ENCODE data around the gene KAT8.
A peak's percentile ranks its signal among the peaks of the same experiment; 100 is the strongest.

KAT8 gene

DNA sequence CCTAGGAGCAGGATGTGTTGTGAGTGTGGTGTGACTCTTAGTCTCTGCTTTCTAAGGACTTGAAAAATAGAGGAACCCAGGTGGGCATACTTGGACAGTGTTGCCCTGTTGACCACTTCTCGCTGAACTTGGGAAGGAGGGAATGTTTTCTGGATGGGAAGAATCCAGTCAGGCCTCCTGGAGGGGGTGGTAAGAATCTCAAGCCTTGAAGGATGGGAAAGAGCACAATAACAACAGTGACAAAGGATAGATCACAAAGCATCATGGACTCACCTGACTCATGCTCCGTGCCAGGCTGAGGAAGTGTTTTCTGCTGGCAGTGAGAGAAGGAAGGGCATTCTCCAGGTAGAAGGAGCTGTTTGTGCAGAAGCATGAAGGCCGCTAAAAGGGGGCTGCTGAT, 8.4 kb downstream of the KAT8 start:
- Mint-ChIP-seq H3K4me3 (no peak overlapping the region), H3K4me1 (ENCODE audit: low read depth) (peaks cover 64% of the 10 kb centered on the region), H3K27ac (peak overlapping the region; percentile 94), H3K36me3 (ENCODE audit: low read depth) (peaks cover 78% of the 10 kb centered on the region), H3K27me3 (no peaks in the 10 kb centered on the region), H3K9me3 (no peaks in the 10 kb centered on the region)
- intact Hi-C loops (cut with micrococcal nuclease), result loop anchor here (5.0 kb wide), 1 partner anchor 231 kb away; the partner anchor contains the start of gene ITGAX

DNA sequence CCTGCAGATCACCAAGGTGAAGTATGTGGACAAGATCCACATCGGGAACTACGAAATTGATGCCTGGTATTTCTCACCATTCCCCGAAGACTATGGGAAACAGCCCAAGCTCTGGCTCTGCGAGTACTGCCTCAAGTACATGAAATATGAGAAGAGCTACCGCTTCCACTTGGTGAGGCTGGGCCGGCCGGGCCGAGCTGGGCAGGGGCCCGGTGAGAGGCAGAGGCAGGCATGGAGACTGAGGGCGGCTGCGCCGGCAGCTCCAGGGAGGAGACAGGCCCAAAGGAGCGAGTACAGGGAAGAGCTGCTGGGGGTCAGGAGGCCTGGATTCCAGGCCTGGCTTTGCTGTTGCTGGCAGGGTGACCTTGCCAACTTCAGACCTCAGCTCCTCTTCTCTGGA, 9.7 kb downstream of the KAT8 start:
- H3K36me3 Mint-ChIP-seq (ENCODE audit: low read depth), result peaks cover 78% of the 10 kb centered on the region
- peaks cover 78% of the 10 kb centered on the region for H3K4me1 Mint-ChIP-seq (ENCODE audit: low read depth)
- no peaks in the 10 kb centered on the region for H3K27me3 Mint-ChIP-seq
- peak overlapping the region; percentile 34 for H3K4me3 Mint-ChIP-seq
- intact Hi-C loops (cut with micrococcal nuclease), result loop anchor here (5.0 kb wide), 1 partner anchor 230 kb away; the partner anchor contains the start of gene ITGAX
- H3K9me3 Mint-ChIP-seq, result no peaks in the 10 kb centered on the region
- peak overlapping the region; percentile 94 for H3K27ac Mint-ChIP-seq

DNA sequence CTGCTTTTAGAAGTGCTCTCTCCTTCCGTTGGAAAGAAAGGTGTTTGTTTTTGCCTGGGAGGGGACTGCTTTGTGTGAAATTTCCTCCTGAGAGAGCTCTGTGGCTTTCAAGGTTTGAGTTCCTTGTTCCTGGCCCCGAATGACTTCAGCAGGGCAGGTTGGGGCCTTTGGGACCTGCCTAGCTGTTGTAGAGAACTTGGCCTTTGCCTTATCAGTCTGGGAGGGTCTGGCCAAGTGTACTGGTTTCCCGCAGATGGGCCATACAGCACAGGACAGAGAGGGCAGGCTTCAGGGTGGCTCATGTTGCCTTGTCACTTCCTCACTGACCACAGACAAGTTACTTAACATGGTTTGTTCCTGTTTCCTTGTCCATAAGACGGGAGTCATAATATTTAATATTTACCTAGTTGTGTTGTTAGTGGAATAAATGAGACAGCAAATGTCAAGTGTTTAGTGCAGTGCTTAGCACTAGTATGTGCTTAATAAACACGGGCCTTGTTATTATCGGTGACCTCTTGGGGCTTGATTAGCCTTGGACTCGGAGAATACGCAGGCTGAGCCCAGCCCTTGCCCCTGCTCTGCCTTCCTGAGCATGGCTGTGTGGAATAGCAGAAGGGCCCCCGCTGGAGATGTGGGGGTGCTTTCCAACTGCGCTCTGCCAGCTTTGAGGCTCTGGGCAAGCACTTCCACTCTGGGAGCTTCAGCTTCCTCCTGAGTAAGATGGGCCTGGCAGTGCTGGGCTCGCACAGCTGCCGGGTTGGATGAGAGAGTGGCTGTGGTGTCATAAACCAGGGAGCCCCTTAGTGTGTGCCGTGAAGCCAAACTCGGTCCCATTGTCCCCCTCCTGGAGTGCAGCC, 11.5 kb downstream of the KAT8 start:
- intact Hi-C loops (cut with micrococcal nuclease), result loop anchor here (1.0 to 5.0 kb wide), 2 partner anchors 11 to 228 kb away; partner anchors contain the start of gene ITGAX
- Mint-ChIP-seq H3K9me3 (no peaks in the 10 kb centered on the region), H3K36me3 (ENCODE audit: low read depth) (peaks cover 80% of the 10 kb centered on the region), H3K27ac (peak overlapping the region; percentile 94), H3K4me3 (peak overlapping the region; percentile 71), H3K27me3 (no peaks in the 10 kb centered on the region), H3K4me1 (ENCODE audit: low read depth) (peaks cover 89% of the 10 kb centered on the region)

DNA sequence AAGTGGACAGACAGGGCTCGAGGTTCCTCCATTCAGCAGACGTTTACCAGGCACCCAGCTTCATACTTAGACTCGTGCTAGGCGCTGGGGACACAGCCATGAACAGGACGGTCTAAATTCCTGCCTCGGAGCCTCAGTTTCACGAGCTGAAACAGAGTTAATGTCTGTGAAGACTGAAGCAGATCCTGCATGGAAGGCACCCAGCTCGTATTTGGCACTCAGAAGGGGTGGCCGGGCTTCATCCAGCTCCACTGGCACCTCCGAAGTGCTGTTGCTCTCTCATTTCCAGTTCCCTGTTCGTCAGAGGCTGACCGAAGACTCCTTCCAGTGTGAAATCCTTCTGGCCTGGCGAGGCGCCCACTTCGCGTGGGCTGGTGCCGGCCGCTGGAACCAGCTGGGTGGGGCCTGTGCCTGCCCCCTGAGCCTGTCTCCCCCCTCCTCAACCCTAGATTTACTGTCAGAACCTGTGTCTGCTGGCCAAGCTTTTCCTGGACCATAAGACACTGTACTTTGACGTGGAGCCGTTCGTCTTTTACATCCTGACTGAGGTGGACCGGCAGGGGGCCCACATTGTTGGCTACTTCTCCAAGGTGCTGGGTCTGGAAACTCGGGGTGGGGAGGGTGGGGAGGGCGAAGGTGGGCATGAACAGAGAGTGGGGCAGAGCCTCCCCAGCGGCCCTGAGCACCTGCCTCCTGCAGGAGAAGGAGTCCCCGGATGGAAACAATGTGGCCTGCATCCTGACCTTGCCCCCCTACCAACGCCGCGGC, 12.3 kb downstream of the KAT8 start:
- H3K9me3 Mint-ChIP-seq, result no peaks in the 10 kb centered on the region
- H3K4me1 Mint-ChIP-seq (ENCODE audit: low read depth), result peaks cover 98% of the 10 kb centered on the region
- peak overlapping the region; percentile 94 for H3K27ac Mint-ChIP-seq
- intact Hi-C loops (cut with micrococcal nuclease), result loop anchor here (1.0 to 5.0 kb wide), 2 partner anchors 11 to 228 kb away; partner anchors contain the start of gene ITGAX
- peak overlapping the region; percentile 71 for H3K4me3 Mint-ChIP-seq
- peaks cover 72% of the 10 kb centered on the region for H3K36me3 Mint-ChIP-seq (ENCODE audit: low read depth)
- no peaks in the 10 kb centered on the region for H3K27me3 Mint-ChIP-seq

DNA sequence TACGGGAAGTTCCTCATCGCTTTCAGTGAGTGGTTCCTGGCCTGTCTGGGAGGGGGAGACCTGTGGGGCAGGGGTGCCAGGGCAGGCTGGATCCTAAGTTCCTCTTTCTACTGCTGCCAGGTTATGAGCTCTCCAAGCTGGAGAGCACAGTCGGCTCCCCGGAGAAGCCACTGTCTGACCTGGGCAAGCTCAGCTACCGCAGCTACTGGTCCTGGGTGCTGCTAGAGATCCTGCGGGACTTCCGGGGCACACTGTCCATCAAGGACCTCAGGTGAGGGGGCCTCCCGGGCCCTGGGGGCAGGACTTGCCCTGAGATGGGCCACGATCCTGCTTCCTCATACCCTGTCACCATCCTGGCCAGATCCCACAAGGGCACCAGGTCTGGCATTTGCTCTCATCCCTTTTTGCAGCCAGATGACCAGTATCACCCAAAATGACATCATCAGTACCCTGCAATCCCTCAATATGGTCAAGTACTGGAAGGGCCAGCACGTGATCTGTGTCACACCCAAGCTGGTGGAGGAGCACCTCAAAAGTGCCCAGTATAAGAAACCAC, 12.9 kb downstream of the KAT8 start:
- Mint-ChIP-seq H3K4me3 (peak overlapping the region; percentile 71), H3K27me3 (no peaks in the 10 kb centered on the region)
- intact Hi-C loops (cut with micrococcal nuclease), result no loop called here

DNA sequence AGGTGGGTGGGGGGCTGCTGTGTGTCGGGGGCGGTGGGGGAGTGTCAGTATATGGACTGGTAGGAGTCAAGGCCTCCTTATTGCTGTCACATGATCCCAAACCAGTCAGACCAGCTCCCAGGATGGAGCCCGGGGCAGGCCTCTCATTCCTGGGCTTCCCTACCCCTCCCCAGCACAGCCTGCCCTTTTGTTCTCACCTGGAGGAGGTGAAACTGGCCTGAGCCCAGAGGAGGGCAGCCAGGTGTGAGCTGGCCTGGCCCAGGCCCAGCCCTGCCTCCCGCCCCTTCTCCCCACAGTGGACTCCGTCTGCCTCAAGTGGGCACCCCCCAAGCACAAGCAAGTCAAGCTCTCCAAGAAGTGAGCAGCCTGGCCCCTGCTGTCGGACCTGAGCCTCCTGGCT, 13.4 kb downstream of the KAT8 start:
- Mint-ChIP-seq H3K27me3 (no peaks in the 10 kb centered on the region), H3K9me3 (no peaks in the 10 kb centered on the region), H3K4me3 (peak overlapping the region; percentile 52), H3K36me3 (ENCODE audit: low read depth) (peaks cover 60% of the 10 kb centered on the region), H3K4me1 (ENCODE audit: low read depth) (peaks cover 99% of the 10 kb centered on the region), H3K27ac (peak overlapping the region; percentile 94)
- intact Hi-C loops (cut with micrococcal nuclease), result no loop called here

More for the DNA sequence above, 12.9 kb downstream of the KAT8 start:
- no peaks in the 10 kb centered on the region for H3K9me3 Mint-ChIP-seq
- peak overlapping the region; percentile 94 for H3K27ac Mint-ChIP-seq
- peaks cover 65% of the 10 kb centered on the region for H3K36me3 Mint-ChIP-seq (ENCODE audit: low read depth)
- H3K4me1 Mint-ChIP-seq (ENCODE audit: low read depth), result peaks cover 100% of the 10 kb centered on the region

DNA sequence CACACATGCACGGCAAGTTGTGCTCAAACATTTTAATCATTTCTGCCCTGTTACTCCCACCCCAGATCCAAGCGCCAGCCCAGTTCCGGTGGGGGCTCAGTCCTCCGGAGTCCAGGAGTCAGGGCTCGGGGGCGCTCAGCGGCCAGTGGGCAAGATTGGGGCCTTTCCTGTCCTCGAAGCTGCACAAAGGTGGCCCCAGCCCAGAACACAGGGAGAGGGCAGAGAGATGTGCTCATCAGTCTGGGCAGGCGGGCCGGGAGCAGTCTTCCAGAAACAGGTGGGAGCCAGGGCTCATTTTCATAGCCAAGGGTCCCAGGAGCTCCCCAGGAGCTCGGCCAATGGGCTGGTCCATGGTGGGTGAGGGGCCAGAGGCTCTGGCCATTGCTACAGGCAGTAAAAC, 14.0 kb downstream of the KAT8 start:
- no peaks in the 10 kb centered on the region for H3K27me3 Mint-ChIP-seq
- peaks cover 96% of the 10 kb centered on the region for H3K4me1 Mint-ChIP-seq (ENCODE audit: low read depth)
- intact Hi-C loops (cut with micrococcal nuclease), result no loop called here
- peaks cover 55% of the 10 kb centered on the region for H3K36me3 Mint-ChIP-seq (ENCODE audit: low read depth)
- no peak overlapping the region for H3K4me3 Mint-ChIP-seq
- H3K27ac Mint-ChIP-seq, result peak overlapping the region; percentile 94
- H3K9me3 Mint-ChIP-seq, result no peaks in the 10 kb centered on the region

DNA sequence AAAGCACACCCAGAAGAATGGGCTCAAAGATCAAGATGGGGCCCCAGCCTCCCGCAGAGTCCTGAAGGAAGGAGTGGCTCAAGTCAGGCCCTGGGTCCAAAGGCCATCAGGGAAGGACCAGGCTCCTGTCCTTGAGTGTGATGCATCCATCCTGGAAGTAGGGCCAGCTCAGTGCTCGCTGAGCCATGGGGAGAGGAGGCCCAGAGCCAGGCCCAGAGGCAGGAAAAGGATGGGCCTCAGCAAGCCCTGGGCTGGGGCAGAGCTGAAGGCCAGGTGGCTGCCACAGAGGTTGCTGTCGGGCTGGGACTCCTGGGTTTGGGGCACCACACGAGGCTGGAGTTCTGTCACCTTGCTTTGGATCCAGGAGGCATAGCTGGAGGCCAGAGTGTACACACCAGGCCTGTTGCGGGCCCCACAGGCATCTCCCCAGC, 14.4 kb downstream of the KAT8 start:
- Mint-ChIP-seq H3K27ac (peak overlapping the region; percentile 94), H3K36me3 (ENCODE audit: low read depth) (peaks cover 51% of the 10 kb centered on the region), H3K9me3 (no peaks in the 10 kb centered on the region), H3K4me1 (ENCODE audit: low read depth) (peaks cover 96% of the 10 kb centered on the region), H3K4me3 (no peak overlapping the region), H3K27me3 (no peaks in the 10 kb centered on the region)
- intact Hi-C loops (cut with micrococcal nuclease), result no loop called here

DNA sequence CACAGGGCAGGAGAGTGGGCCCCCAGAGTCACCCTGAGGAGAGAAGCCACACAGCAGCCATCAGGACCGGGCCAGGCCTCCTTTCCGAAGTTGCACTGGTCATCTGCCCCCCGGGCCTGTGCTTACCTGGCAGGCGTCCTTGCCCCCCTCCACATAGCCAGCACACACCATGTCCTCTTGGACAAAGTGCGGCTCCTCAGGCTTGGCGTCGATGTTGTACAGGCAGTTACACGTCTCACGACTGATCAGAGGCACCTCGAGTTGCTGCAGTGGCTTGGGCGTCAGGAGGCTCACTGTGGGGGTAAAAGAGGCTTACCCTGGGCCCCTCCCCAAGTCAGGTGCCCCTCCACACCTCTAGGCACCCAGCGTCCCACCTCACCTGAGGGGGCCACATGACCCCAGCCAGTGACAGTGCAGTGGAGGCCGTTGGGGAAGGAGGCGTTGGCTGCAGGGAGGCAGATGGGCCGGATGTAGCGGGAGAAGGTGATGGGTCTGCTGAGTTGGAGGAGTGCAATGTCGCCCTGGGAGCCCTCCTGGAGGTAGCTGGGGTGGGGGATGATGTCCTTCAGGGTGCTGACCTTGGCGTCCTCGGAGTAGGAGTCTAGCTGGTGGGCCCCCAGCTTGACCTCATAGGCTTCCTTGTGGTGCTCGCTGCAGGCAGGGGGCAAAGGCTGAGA, 15.0 kb downstream of the KAT8 start:
- H3K9me3 Mint-ChIP-seq, result no peaks in the 10 kb centered on the region
- intact Hi-C loops (cut with micrococcal nuclease), result no loop called here
- no peaks in the 10 kb centered on the region for H3K27me3 Mint-ChIP-seq
- peak overlapping the region; percentile 94 for H3K27ac Mint-ChIP-seq
- H3K4me1 Mint-ChIP-seq (ENCODE audit: low read depth), result peaks cover 90% of the 10 kb centered on the region
- H3K36me3 Mint-ChIP-seq (ENCODE audit: low read depth), result peaks cover 45% of the 10 kb centered on the region
- no peak overlapping the region for H3K4me3 Mint-ChIP-seq

DNA sequence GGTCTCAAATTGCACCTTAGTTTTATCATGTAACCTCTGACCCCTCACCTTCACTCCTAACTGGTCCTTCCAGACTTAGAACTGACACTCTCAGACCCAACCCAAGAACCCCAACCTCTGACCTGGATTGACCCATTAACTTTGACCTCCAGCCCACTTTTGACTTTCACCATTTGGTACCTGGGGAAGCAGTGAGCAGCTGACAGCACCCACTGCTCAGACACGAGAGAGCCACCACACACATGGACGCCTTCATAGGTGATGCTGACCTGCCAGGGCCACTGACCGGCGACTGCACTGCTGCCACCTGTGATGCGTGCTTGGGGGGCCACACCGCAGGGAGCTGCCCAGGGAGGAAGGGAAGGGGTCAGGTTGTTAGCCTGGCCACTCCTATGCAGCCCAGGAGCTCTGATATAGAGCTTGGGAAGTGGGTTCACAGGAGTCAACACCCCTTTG, 15.6 kb downstream of the KAT8 start:
- Mint-ChIP-seq H3K27ac (peak overlapping the region; percentile 81), H3K4me3 (no peak overlapping the region), H3K36me3 (ENCODE audit: low read depth) (peaks cover 38% of the 10 kb centered on the region), H3K4me1 (ENCODE audit: low read depth) (peaks cover 85% of the 10 kb centered on the region), H3K9me3 (no peaks in the 10 kb centered on the region), H3K27me3 (no peaks in the 10 kb centered on the region)
- intact Hi-C loops (cut with micrococcal nuclease), result no loop called here

DNA sequence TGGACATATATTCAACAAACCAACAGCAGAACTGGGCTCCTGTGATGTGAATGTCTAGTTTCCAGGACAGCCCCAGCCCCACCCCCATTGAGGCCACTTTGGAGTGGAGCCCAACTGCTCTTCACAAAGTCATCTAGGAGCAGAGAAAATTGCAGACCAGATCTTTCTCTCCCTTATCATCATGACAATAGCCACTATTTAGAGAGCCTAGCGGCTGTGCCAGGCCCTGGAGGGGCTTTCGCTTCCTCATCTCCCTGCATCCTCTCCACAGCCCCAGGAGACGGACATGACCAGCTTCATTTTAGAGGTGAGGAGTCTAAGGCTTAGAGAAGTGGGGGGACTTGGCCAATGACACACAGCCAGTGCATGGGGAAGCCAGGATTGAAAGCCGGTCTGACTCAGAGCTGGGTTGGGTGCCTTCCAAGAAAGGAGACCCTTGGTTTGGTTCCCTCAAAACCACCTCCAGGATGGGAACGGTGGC, 16.7 kb downstream of the KAT8 start:
- H3K9me3 Mint-ChIP-seq, result no peaks in the 10 kb centered on the region
- no peak overlapping the region for H3K4me3 Mint-ChIP-seq
- peak overlapping the region; percentile 81 for H3K27ac Mint-ChIP-seq
- peaks cover 37% of the 10 kb centered on the region for H3K36me3 Mint-ChIP-seq (ENCODE audit: low read depth)
- peaks cover 85% of the 10 kb centered on the region for H3K4me1 Mint-ChIP-seq (ENCODE audit: low read depth)
- intact Hi-C loops (cut with micrococcal nuclease), result no loop called here
- H3K27me3 Mint-ChIP-seq, result no peaks in the 10 kb centered on the region

DNA sequence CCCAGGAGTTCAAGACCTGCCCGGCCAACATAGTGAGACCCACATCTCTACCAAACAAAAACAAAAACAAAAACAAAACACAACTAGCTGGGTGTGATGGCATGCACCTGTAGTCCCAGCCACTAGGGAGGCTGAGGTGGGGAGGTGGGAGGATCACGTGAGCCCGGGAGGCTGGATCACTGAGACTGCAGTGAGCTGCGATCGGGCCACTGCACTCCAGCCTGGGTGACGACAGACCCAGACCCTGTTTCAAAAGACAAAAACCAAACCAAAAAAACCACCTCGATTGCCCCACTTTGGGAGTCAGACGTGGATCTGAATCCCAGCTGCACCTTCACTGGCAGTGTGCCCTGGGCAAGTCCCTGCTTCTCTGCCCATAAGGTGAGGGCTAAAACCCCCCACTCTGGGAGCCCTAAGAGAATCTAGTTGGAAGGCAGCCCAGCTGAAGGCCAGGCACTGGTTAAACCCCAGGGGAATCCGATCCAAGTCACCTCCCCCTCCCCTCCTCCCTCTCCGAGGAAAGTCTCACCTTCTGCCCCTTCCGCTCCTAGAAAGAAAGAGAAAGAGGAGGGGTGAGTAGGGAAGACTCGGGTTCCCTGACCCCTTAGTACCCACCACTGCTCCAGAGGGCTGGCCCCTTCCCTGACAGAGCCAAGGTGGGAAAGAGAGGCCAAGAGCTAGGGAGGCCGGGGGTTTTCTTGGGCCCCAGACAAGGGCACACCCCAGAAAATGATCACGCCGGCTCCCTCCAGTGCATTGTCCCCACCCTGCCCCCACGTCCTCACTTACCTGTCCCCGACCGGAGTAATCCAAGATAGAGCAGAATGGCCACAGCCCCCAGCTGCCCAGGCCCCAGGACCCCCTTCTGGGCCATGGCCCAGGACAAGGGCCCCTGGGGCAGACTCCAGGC, 17.4 kb downstream of the KAT8 start:
- Mint-ChIP-seq H3K4me3 (no peak overlapping the region), H3K9me3 (no peaks in the 10 kb centered on the region), H3K27me3 (no peaks in the 10 kb centered on the region), H3K4me1 (ENCODE audit: low read depth) (peaks cover 80% of the 10 kb centered on the region), H3K36me3 (ENCODE audit: low read depth) (peaks cover 38% of the 10 kb centered on the region), H3K27ac (peak overlapping the region; percentile 81)
- intact Hi-C loops (cut with micrococcal nuclease), result no loop called here
